PC-9 (cell line): Measurements from ENCODE around the gene KCTD2.

ENCODE experiments used
- CTCF ChIP-seq: fragments of 200-600 bp; sonication (generic); conservative IDR thresholded peaks from 2 replicates; pipeline ENCODE4 v1.6.1; 2017; ENCODE audit warnings: mixed run types, antibody characterized with exemption, mild to moderate bottlenecking, moderate library complexity
- EZH2 ChIP-seq: fragments of 200-600 bp; sonication (generic); IDR thresholded peaks from 2 replicates; pipeline ENCODE4 v1.8.0; 2017; ENCODE audit warnings: antibody characterized with exemption, low read depth

GRCh38 chr17:75048249-75048878 is 1.3 kb downstream of the KCTD2 start:
- TF ChIP-seq CTCF = no peak
- TF ChIP-seq EZH2 = no peak
